ENCODE data around the gene TEX55. TPM values are rescaled to one million over a fixed set of nuclear protein-coding genes. Genes with fewer than 3 reads are reported as not detected.
"Not testable (repeated sequence)": the region's sequence is repeated elsewhere in the genome, so short reads cannot be mapped to it uniquely, and the experiment has no call there.

The TEX55 gene
- total RNA-seq (2014; rRNA removed; shearing (Covaris generic)): not detected in 2 replicates

DNA sequence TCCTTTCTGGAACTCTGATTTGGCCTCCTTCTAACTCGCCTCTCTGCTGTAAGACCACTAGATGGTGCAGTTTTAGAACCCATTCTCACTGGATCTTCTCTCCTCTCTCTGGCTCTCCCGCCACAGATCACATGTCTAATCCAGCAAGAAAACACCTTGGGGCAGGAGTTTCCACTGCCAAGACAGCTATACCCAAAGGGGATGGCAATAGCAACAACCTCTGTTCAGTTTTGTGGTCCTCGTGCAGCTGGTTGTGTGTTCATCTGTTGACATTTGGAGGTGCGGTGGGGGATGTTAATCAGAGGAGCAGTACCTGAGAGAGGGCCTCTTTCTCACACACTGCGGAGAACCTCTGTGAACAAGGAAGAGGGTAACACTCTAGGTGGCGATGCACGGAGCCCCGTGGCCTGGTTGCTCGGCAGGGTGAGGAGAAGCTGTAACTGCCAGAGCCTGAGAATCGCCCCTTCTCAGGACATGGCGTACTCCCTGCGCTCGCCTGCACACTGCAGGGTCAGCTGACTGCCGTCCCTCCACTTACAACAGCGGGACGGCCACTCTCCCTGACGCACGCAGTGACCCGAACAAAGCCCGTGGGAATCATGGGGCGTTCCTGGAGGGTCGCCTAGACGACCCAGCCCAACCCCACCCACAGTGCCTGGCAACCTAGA is at the start of gene TEX55:
Gene TEX55 (plus strand): TSS at position 666 of the 668 bp plus-strand sequence. CDS start 25 bp downstream, outside the sequence.
- peak; percentile 63 for DNase-seq (ENCODE audit: low spot score)

GRCh38 chr3:119098003-119098402 is 48.0 kb upstream of the TEX55 start:
- no peak for DNase-seq (ENCODE audit: low spot score)

- peak; percentile 33 for DNase-seq (ENCODE audit: low spot score)
These were observed 47.2 kb upstream of the TEX55 start for GRCh38 chr3:119098619-119099222.

DNA sequence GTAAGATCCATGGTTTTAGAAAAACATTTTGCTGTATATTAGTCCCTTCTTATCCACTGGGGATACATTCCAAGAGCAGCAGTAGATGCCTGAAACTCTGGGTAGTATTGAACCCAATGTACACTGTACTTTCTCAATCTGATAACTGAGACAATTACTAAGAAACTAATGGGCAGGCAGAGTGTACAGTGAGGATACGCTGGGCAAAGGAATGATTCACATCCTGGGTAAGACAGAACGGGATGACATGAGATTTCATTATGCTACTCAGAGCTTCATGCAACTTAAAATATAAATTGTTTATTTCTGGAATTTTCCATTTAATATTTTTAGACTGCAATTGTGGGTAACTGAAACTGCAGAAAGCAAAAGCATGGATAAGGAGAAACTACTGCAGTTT is 46.2 kb upstream of the TEX55 start:
- DNase-seq (ENCODE audit: low spot score): no peak

GRCh38 chr3:119104031-119104430 is 41.9 kb upstream of the TEX55 start:
- no peak for DNase-seq (ENCODE audit: low spot score)

GRCh38 chr3:119118330-119118729 is 27.6 kb upstream of the TEX55 start:
- not testable (repeated sequence) for DNase-seq (ENCODE audit: low spot score)

DNA sequence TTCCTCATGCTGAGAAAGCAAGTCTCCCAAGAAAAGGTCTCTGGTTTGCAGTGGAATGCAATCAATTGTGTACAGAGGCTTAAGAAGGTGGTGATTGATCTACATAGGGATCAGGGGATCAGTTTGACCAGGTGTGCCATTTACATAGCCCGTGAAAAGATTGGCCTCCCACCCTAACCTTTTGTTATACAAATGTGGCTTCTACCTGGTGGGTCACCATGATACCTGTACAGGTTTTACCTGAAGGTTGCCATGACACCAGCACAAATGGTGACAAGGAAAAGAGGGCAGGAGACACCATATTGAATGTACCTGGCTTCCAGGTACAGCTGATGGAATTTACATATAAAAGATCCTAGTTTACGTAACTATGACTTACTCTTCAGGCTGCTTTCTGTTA is 25.5 kb upstream of the TEX55 start:
- DNase-seq (ENCODE audit: low spot score): no peak

- DNase-seq (ENCODE audit: low spot score): no peak
These were observed 23.6 kb upstream of the TEX55 start for GRCh38 chr3:119122350-119122749.

- DNase-seq (ENCODE audit: low spot score): no peak
These were observed 20.6 kb upstream of the TEX55 start for GRCh38 chr3:119125342-119125741.

DNA sequence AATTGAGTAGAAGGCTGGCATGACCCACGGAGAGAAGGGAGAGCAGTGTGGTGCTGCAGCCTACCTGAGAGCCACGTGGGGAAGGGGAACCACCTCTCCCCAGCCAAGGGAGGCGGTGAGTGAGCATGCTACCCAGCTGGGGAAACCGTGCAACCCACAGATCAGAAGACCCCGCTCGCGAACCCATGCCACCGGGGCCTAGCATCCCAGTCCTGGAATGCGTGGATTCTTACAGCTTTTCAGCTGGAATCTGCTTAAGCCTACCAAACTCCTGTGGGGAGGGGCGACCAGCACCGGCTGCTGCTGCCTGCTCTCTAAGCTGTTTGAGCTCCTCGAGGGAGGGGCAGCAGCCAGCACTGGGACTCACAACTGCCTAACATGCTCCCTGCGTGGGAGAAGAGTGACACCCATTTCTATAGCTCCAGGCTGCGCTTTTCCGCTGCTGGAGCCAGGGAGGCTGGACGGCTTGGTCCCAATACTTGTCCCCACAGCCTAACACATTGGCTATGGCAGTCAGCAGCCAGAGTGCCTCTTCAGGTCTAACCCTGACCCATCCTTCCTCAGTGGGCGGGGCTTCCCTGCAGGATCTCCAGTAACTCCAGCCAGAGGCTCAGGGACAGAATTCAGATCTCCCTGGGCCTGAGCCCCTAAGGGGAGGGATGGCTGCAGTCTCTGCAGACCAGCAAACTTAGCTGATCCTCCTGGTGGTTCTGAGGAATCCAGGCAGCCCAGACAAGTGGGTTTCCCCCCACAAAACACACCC is 20.0 kb upstream of the TEX55 start:
- no peak for DNase-seq (ENCODE audit: low spot score)

DNA sequence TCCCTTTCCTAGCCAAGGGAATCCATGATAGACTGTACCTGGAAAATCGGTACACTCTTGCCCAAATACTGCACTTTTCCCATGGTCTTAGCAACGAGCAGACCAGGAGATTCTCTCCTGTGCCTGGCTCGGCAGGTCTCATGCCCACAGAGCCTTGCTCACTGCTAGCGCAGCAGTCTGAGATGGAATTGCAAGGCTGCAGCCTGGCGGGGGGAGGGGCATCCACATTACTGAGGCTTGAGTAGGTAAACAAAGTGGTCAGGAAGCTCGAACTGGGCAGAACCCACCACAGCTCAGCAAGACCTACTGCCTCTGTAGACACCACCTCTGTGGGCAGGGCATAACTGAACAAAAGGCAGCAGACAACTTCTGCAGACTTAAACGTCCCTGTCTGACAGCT is 15.7 kb upstream of the TEX55 start:
- DNase-seq (ENCODE audit: low spot score): peak; percentile 35

DNA sequence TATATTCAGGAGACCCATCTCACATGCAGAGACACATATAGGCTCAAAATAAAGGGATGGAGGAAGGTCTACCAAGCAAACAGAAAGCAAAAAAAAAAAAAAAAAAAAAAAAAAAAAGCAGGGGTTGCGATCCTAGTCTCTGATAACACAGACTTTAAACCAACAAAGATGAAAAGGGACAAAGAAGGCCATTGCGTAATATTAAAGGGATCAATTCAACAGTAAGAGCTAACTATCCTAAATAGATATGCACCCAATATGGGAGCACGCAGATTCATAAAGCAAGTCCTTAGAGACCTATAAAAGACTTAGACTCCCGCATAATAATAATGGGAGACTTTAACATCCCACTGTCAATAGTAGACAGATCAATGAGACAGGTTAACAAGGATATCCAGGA is 13.7 kb upstream of the TEX55 start:
- not testable (repeated sequence) for DNase-seq (ENCODE audit: low spot score)

GRCh38 chr3:119139360-119139759 is 6.6 kb upstream of the TEX55 start:
- not testable (repeated sequence) for DNase-seq (ENCODE audit: low spot score)

GRCh38 chr3:119140466-119140865 is 5.5 kb upstream of the TEX55 start:
- no peak for DNase-seq (ENCODE audit: low spot score)

- no peak for DNase-seq (ENCODE audit: low spot score)
These were observed 851 bp upstream of the TEX55 start for GRCh38 chr3:119145128-119145499.

DNA sequence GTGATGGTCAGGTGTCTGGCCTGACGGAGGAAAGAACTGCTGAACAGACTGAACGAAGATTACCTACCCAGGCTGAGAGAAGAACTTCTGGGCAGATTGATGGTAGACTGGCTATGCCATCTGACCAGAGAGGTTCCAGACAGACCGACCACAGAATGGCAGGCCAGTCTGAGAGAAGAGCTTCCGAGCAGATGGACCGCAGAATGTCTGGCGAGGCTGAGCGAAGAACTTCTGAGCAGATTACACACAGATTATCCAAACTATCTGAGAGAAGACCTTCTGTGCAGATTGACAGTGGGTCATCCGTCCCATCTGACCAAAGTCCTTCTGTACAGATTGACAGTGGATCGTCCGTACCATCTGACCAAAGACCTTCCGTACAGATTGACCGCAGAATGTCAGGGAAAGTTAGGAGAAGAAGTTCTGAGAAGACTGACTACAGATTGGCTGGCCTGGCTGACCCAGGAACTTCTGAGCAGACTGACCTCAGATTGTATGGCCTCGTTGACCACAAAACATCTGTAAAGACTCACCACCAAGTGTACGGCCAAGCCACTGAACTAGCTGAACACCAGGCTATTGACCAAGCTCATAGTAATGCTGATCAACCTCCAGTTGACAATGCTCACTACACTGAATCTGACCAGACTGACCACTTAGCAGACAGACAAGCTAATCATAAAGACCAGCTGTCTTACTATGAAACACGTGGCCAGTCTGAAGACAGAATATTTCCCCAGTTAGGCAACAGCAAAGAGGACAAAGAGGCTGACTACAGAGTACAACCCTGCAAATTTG is 812 bp downstream of the TEX55 start:
- DNase-seq (ENCODE audit: low spot score): no peak

DNA sequence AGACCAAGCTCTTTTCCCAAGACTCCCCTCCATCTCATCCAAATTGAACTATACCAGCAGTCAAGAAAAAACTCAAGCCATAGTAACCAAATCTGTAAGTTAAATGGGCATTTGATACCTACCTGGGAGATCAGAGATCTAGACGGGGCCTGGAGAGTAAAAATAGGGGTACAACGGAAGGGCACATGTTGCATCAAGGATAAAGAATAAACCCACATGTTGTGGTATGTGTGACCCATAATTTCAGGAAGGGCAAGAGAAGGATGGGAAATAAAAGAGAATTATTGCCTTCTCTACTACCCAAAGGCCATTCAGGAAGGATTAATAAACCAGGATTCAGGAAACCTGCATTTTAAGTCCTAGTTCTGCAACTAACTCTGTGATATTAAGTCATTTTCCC is 1.5 kb downstream of the TEX55 start:
- no peak for DNase-seq (ENCODE audit: low spot score)

DNA sequence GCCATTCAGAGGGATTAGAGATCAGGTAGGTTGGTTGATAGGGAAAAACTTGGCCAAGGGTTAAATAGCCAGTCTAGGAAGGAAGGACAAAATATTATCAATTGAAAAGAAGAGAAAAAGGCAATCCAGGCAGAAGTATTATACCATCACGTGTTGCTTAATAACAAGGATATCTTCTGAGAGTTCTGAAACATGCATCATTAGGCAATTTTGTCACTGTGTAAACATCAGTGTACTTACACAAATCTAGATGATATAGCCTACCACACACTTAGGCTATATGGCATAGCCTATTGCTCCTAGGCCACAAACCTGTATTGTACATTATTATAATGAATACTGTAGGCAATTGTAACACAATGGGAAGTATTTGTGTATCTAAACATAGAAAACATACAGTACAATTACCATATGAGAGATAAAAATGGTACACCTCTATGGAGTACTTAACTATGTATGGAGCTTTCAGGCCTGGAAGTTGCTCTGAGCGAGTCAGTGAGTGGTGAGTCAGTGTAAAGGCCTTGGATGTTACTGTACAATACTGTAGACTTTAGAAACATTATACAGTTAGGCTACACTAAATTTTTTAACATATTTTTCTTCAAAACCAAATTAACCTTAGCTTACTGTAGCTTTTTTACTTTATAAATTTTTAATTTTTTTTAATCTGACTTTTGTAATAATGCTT is 2.7 kb downstream of the TEX55 start:
- DNase-seq (ENCODE audit: low spot score): no peak

- peak; percentile 60 for DNase-seq (ENCODE audit: low spot score)
These were observed 3.5 kb downstream of the TEX55 start for GRCh38 chr3:119149484-119149883.

DNA sequence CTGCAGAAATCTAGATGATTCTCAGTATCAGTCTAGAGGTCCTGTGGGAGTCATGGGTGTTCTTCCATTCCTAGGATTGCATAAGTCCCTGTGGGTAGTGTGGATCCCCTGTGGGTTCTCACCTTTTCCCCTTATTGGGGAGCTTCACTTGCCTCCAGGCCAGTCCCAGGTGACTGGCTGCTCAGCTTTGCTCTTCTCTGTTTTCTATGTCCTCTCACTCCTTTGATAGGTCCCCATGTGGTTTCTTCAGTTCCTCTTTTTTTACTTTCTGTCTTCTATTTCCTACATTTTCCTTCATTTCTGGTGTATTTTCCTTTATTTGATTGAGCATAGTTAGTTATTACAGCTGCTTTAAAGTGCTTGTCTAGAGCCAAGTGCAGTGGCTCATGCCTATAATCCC is 10.9 kb downstream of the TEX55 start:
- DNase-seq (ENCODE audit: low spot score): no peak

- DNase-seq (ENCODE audit: low spot score): no peak
These were observed 12.0 kb downstream of the TEX55 start for GRCh38 chr3:119157971-119158370.

DNA sequence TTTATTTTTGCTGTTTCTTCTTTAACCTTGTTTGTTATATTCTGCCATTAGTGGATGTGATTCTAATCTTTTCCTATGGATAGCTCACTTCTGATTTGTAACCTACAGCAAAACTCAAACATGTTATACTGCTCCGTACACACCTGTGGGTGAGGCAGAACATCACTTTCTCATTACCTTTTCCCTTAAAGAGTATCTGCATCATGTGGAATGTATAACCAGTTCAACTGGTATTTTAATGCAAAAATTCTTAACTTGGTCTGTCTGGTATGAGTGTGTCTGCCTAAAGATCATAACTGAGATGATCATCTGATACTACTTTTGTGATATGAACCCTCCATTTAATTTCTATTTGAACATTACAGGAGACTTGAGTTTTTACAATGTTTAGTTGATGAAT is 14.4 kb downstream of the TEX55 start:
- DNase-seq (ENCODE audit: low spot score): no peak

Measured in H4 (cell line).